OCI-LY7 (cell line): ENCODE results near the gene F2R. TPM values are rescaled to one million over a fixed set of nuclear protein-coding genes. Genes with fewer than 3 reads are reported as not detected.

ENCODE experiments used
- BruUV-seq: library from RNA; stranded (reverse); fragments of 400-500 nt; replicated peaks from 2 replicates; lab custom pipeline; 2021; lab: Mats Ljungman, UMichigan
- CTCF ChIA-PET: fragments of 300-600 bp; sonication (Branson Sonifier 250); formaldehyde crosslinking; loops from one replicate; lab custom pipeline; 2022; ENCODE audit warnings: antibody characterized with exemption; ENCODE audit not compliant: unreplicated experiment; lab: Charles Lee
- POLR2A ChIA-PET: fragments of 300-600 bp; sonication (Branson Sonifier 250); formaldehyde crosslinking; loops from one replicate; lab custom pipeline; 2022; ENCODE audit warnings: antibody characterized with exemption; lab: Charles Lee
- DNase-seq: peaks from one replicate; pipeline ENCODE4 v3.0.0-alpha.2; 2015; ENCODE audit warnings: low spot score
- H2AFZ ChIP-seq: fragments of 200-600 bp; sonication (generic), shearing (Covaris generic); 2 replicates; pipeline ENCODE4 v1.6.1; 2014; ENCODE audit warnings: mild to moderate bottlenecking, antibody characterized with exemption, low read length, moderate library complexity
- H3K27ac ChIP-seq: fragments of 200-600 bp; sonication (generic); 2 replicates; pipeline ENCODE4 v1.5.1; 2014; ENCODE audit warnings: mixed run types, low read depth, mild to moderate bottlenecking, moderate library complexity, low read length, inconsistent platforms; ENCODE audit not compliant: poor library complexity, severe bottlenecking
- H3K36me3 ChIP-seq: fragments of 200-600 bp; sonication (generic); 2 replicates; pipeline ENCODE4 v1.6.1; 2014; ENCODE audit warnings: mild to moderate bottlenecking, antibody characterized with exemption, low read length, moderate library complexity, mixed read lengths; ENCODE audit not compliant: insufficient read depth
- H3K4me1 ChIP-seq: fragments of 200-600 bp; sonication (generic); 2 replicates; pipeline ENCODE4 v1.5.1; 2014; ENCODE audit warnings: mild to moderate bottlenecking, low read length; ENCODE audit not compliant: insufficient read depth, poor library complexity, severe bottlenecking
- H3K4me2 ChIP-seq: fragments of 200-600 bp; sonication (generic); 2 replicates; pipeline ENCODE4 v1.6.1; 2014; ENCODE audit warnings: mild to moderate bottlenecking, low read length
- H3K4me3 ChIP-seq: fragments of 200-600 bp; sonication (generic); 2 replicates; pipeline ENCODE4 v1.5.1; 2014; ENCODE audit warnings: mild to moderate bottlenecking, low read depth, low read length; ENCODE audit not compliant: poor library complexity, severe bottlenecking
- H3K79me2 ChIP-seq: fragments of 200-600 bp; sonication (generic); 2 replicates; pipeline ENCODE4 v1.6.1; 2016; ENCODE audit warnings: low read depth, mild to moderate bottlenecking, low read length, moderate library complexity, mixed read lengths; ENCODE audit not compliant: insufficient read depth
- H3K9me2 ChIP-seq: fragments of 200-600 bp; sonication (generic); 2 replicates; pipeline ENCODE4 v1.6.1; 2016; ENCODE audit warnings: mild to moderate bottlenecking, low read length, mixed read lengths; ENCODE audit not compliant: insufficient read depth
- H3K9me3 ChIP-seq: fragments of 200-600 bp; sonication (generic); 2 replicates; pipeline ENCODE4 v1.6.1; 2014; ENCODE audit warnings: mild to moderate bottlenecking, mixed run types, low read length, mixed read lengths
- H4K20me1 ChIP-seq: fragments of 200-600 bp; sonication (generic); 2 replicates; pipeline ENCODE4 v1.6.1; 2014; ENCODE audit warnings: mild to moderate bottlenecking, antibody characterized with exemption, low read length, moderate library complexity, mixed read lengths; ENCODE audit not compliant: insufficient read depth
- EZH2phosphoT487 ChIP-seq: fragments of 200-600 bp; sonication (generic); IDR thresholded peaks from 2 replicates; pipeline ENCODE4 v1.6.1; 2018; ENCODE audit warnings: low read depth, borderline replicate concordance, mild to moderate bottlenecking, mixed run types, antibody characterized with exemption, low read length, moderate library complexity, mixed read lengths
- intact Hi-C: fragments of 100-400 bp; cut with micrococcal nuclease; formaldehyde crosslinking; loops from one replicate; pipeline ENCODE4 v1.10.0; 2022; ENCODE audit not compliant: unreplicated experiment
- total RNA-seq, 2 experiments: library from RNA; depleted of rRNA in 1 of 2; stranded (reverse); fragments of >200 nt in 1 of 2; shearing (Covaris generic) in 1 of 2; gene quantifications; 2 replicates each; pipeline ENCODE4 v1.2.3, GENCODE V29; 2014 to 2022
- TF ChIP-seq, protein P1 (sequence below): fragments of 200-600 bp; sonication (generic); conservative IDR thresholded peaks from 2 replicates; pipeline ENCODE4 v1.5.1; 2014; ENCODE audit warnings: mild to moderate bottlenecking, antibody characterized with exemption, low read length, moderate library complexity, mixed read lengths

F2R gene
- total RNA-seq, 2 experiments from 2014 or later = 0.08 TPM; not detected in 1

DNA sequence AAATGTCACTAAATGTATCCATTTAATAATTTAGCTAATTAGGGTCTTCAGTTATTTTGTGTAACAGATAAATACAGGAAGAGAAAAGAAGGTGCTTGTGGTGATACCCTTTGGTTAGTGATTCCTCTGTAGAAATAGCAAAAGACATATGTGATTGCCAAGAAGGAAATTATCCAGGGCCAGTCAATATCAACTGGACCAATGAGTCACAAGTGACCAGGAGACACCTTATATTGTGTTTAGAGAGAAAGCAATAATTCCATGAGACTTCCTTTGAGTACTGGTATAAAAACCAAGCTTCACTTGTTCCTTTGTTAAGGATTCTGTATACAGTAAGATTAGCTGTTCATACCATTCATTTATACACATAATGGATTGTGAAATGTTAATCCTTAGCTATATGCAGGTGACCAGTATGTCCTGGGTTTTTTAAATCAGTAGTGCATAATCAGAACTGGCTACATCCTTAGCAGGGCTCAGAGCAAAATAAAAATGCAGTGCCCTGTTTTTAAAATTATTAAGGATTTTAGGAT is 11.7 kb upstream of the F2R start:
- Histone ChIP-seq H3K4me2 (no peak overlapping the region), H3K9me3 (no peaks in the 10 kb centered on the region), H4K20me1 (no peaks in the 10 kb centered on the region), H3K4me3 (no peak overlapping the region), H2AFZ (no peak overlapping the region), H3K9me2 (no peaks in the 10 kb centered on the region), H3K27ac (no peak overlapping the region), H3K36me3 (peaks cover 52% of the 10 kb centered on the region), H3K79me2 (no peaks in the 10 kb centered on the region), H3K4me1 (no peaks in the 10 kb centered on the region)
- ChIA-PET POLR2A (interaction anchor here (0.5 to 2.1 kb wide), 6 partner anchors 17 to 73 kb away, joined by 3 to 7 read pairs (median 4); no protein-coding TSS in a partner anchor), CTCF (no interaction called here)
- BruUV-seq = no TSS peak
- TF ChIP-seq EZH2phosphoT487 = no peak
- TF ChIP-seq, protein P1, sequence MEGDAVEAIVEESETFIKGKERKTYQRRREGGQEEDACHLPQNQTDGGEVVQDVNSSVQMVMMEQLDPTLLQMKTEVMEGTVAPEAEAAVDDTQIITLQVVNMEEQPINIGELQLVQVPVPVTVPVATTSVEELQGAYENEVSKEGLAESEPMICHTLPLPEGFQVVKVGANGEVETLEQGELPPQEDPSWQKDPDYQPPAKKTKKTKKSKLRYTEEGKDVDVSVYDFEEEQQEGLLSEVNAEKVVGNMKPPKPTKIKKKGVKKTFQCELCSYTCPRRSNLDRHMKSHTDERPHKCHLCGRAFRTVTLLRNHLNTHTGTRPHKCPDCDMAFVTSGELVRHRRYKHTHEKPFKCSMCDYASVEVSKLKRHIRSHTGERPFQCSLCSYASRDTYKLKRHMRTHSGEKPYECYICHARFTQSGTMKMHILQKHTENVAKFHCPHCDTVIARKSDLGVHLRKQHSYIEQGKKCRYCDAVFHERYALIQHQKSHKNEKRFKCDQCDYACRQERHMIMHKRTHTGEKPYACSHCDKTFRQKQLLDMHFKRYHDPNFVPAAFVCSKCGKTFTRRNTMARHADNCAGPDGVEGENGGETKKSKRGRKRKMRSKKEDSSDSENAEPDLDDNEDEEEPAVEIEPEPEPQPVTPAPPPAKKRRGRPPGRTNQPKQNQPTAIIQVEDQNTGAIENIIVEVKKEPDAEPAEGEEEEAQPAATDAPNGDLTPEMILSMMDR = no peak
- intact Hi-C loops = no loop called here
- DNase-seq = no peak

DNA sequence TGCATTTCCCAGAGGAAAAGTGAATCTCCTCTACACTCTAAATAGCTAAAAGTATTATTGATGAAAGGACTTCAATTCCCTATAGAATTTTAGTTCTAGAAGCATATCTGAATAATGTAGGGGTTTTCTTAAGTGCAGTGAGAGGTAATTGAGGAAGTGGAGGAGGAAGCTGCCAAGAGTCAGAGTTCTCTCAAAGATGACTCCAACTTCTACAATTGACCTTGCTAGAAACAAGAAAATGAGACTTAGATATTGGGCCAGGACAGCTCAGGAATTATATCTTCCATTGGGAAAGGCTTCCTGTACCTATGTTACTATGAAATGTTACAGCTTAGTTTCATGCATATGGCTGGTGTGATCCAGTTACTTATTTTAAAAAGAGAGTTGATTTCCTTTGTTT is 10.4 kb upstream of the F2R start:
- no peak for DNase-seq
- CTCF ChIA-PET = no interaction called here
- peaks cover 47% of the 10 kb centered on the region for H3K36me3 ChIP-seq
- no peak overlapping the region for H3K27ac ChIP-seq
- no peaks in the 10 kb centered on the region for H3K9me2 ChIP-seq
- TF ChIP-seq, protein P1 = no peak
- TF ChIP-seq EZH2phosphoT487 = no peak
- no peak overlapping the region for H3K4me2 ChIP-seq
- no peak overlapping the region for H3K4me3 ChIP-seq
- no peaks in the 10 kb centered on the region for H3K4me1 ChIP-seq
- intact Hi-C loops = no loop called here
- POLR2A ChIA-PET = interaction anchor here (0.8 to 2.1 kb wide), 3 partner anchors 15 to 53 kb away, joined by 3 to 4 read pairs (median 4); no protein-coding TSS in a partner anchor
- H3K79me2 ChIP-seq = no peaks in the 10 kb centered on the region
- H3K9me3 ChIP-seq = no peaks in the 10 kb centered on the region
- no peaks in the 10 kb centered on the region for H4K20me1 ChIP-seq
- BruUV-seq = no TSS peak
- H2AFZ ChIP-seq = no peak overlapping the region

DNA sequence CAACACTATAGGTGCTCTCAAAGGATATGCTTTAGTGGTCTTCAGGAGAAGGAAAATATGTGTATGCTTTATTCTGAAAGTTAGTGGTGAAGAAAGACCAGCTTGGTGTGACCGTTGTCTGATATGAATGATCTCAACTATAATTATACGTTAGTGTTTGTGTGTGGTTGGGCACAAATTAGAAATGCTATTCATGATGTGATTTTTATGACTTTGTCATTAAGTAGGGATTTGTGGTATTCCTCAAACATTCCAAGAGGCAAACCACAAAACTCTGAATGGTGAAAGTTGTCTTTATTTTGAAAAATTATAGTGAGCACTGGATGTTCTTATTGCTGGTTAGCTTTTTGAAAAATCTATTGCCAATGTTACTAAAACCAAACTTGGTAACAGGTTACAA is 6.2 kb upstream of the F2R start:
- no peaks in the 10 kb centered on the region for H3K9me2 ChIP-seq
- CTCF ChIA-PET = no interaction called here
- TF ChIP-seq, protein P1 = no peak
- TF ChIP-seq EZH2phosphoT487 = no peak
- no peak for DNase-seq
- H3K27ac ChIP-seq = no peak overlapping the region
- H3K4me1 ChIP-seq = no peaks in the 10 kb centered on the region
- POLR2A ChIA-PET = interaction anchor here (0.7 kb wide), 1 partner anchor 47 kb away, joined by 3 read pairs; no protein-coding TSS in a partner anchor
- no peaks in the 10 kb centered on the region for H4K20me1 ChIP-seq
- H3K9me3 ChIP-seq = no peaks in the 10 kb centered on the region
- no peaks in the 10 kb centered on the region for H3K79me2 ChIP-seq
- no peak overlapping the region for H3K4me3 ChIP-seq
- H3K36me3 ChIP-seq = peaks cover 12% of the 10 kb centered on the region; the same call in 1 of the 2 replicates
- no TSS peak for BruUV-seq
- no peak overlapping the region for H3K4me2 ChIP-seq
- intact Hi-C loops = no loop called here
- H2AFZ ChIP-seq = no peak overlapping the region
